Measurements from ENCODE around the gene RASGRF1. TPM values are rescaled to one million over a fixed set of nuclear protein-coding genes. Genes with fewer than 3 reads are reported as not detected.

The RASGRF1 gene
- total RNA-seq, 1 donor from 2014 or later, result 0.48 TPM

GRCh38 chr15:79130535-79131130, 40.1 kb upstream of the RASGRF1 start:
- Mint-ChIP-seq H3K9me3 (ENCODE audit: unreplicated experiment) (peaks cover 28% of the 10 kb centered on the region), H3K27me3 (ENCODE audit: unreplicated experiment) (peaks cover 13% of the 10 kb centered on the region), H3K4me3 (ENCODE audit: unreplicated experiment) (no peak overlapping the region), H3K36me3 (ENCODE audit: unreplicated experiment) (peaks cover 2% of the 10 kb centered on the region), H3K27ac (ENCODE audit: unreplicated experiment) (no peak overlapping the region), H3K4me1 (ENCODE audit: unreplicated experiment) (peaks cover 1% of the 10 kb centered on the region)
- DNase-seq (ENCODE audit: extremely low spot score, unreplicated experiment), result no peak
- TF ChIP-seq CTCF (IDR thresholded peaks at IDR 0.05), result no peak

GRCh38 chr15:79129235-79129634, 38.7 kb upstream of the RASGRF1 start:
- DNase-seq (ENCODE audit: extremely low spot score, unreplicated experiment), result no peak
- Mint-ChIP-seq H3K27me3 (ENCODE audit: unreplicated experiment) (peaks cover 19% of the 10 kb centered on the region), H3K4me1 (ENCODE audit: unreplicated experiment) (no peaks in the 10 kb centered on the region), H3K27ac (ENCODE audit: unreplicated experiment) (no peak overlapping the region), H3K4me3 (ENCODE audit: unreplicated experiment) (no peak overlapping the region), H3K36me3 (ENCODE audit: unreplicated experiment) (peaks cover 2% of the 10 kb centered on the region), H3K9me3 (ENCODE audit: unreplicated experiment) (peaks cover 28% of the 10 kb centered on the region)
- no peak for TF ChIP-seq CTCF (IDR thresholded peaks at IDR 0.05)

- no peak for TF ChIP-seq CTCF (IDR thresholded peaks at IDR 0.05)
- no peaks in the 10 kb centered on the region for H3K4me1 Mint-ChIP-seq (ENCODE audit: unreplicated experiment)
- peaks cover 19% of the 10 kb centered on the region for H3K27me3 Mint-ChIP-seq (ENCODE audit: unreplicated experiment)
- H3K4me3 Mint-ChIP-seq (ENCODE audit: unreplicated experiment), result no peak overlapping the region
- peaks cover 28% of the 10 kb centered on the region for H3K9me3 Mint-ChIP-seq (ENCODE audit: unreplicated experiment)
- H3K36me3 Mint-ChIP-seq (ENCODE audit: unreplicated experiment), result peaks cover 2% of the 10 kb centered on the region
- DNase-seq (ENCODE audit: extremely low spot score, unreplicated experiment), result no peak
- H3K27ac Mint-ChIP-seq (ENCODE audit: unreplicated experiment), result no peak overlapping the region
Measured at GRCh38 chr15:79128556-79128955, 38.0 kb upstream of the RASGRF1 start.

GRCh38 chr15:79124388-79124787, 33.8 kb upstream of the RASGRF1 start:
- Mint-ChIP-seq H3K36me3 (ENCODE audit: unreplicated experiment) (no peaks in the 10 kb centered on the region), H3K27ac (ENCODE audit: unreplicated experiment) (no peak overlapping the region), H3K4me1 (ENCODE audit: unreplicated experiment) (no peaks in the 10 kb centered on the region), H3K27me3 (ENCODE audit: unreplicated experiment) (peaks cover 29% of the 10 kb centered on the region), H3K4me3 (ENCODE audit: unreplicated experiment) (no peak overlapping the region), H3K9me3 (ENCODE audit: unreplicated experiment) (peaks cover 5% of the 10 kb centered on the region)
- no peak for TF ChIP-seq CTCF (IDR thresholded peaks at IDR 0.05)
- DNase-seq (ENCODE audit: extremely low spot score, unreplicated experiment), result no peak

DNA sequence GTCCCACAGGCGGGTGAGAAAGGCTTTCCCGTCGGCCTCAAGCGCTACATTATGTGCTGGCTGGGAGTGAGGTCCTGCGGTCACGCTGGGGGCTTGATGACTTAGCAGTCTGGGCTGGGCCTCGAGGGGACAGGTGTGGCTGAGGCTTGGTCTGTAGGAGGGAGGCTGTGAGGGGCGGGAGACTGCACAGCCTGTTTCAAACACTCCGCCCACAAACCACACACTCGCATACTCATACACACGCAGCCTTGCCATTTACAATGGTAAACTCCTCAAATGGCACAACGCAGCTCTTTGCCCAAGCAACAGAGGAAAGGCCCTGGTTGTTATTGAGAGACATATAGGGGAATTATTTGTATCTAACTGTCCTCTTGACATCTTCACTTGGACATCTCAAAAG, 32.4 kb upstream of the RASGRF1 start:
- H3K9me3 Mint-ChIP-seq (ENCODE audit: unreplicated experiment), result peaks cover 5% of the 10 kb centered on the region
- H3K27ac Mint-ChIP-seq (ENCODE audit: unreplicated experiment), result no peak overlapping the region
- DNase-seq (ENCODE audit: extremely low spot score, unreplicated experiment), result no peak
- no peaks in the 10 kb centered on the region for H3K4me1 Mint-ChIP-seq (ENCODE audit: unreplicated experiment)
- no peaks in the 10 kb centered on the region for H3K36me3 Mint-ChIP-seq (ENCODE audit: unreplicated experiment)
- H3K27me3 Mint-ChIP-seq (ENCODE audit: unreplicated experiment), result peaks cover 29% of the 10 kb centered on the region
- TF ChIP-seq CTCF (IDR thresholded peaks at IDR 0.05), result no peak
- H3K4me3 Mint-ChIP-seq (ENCODE audit: unreplicated experiment), result no peak overlapping the region
